Adipocyte (in vitro differentiated cells): ENCODE measurements around the gene CRTC2.

Experiments used
- DNase-seq: peaks from one replicate; pipeline ENCODE4 v3.0.0-alpha.2; 2015; ENCODE audit warnings: low read depth
- H3K27me3 ChIP-seq: replicated peaks from 2 replicates; pipeline ENCODE4 v1.7.0; 2013; ENCODE audit warnings: mild to moderate bottlenecking, low read length, moderate library complexity; ENCODE audit not compliant: control insufficient read depth, insufficient read depth
- H3K36me3 ChIP-seq: 2 replicates; pipeline ENCODE4 v1.7.0; 2013; ENCODE audit warnings: low read length, mild to moderate bottlenecking, moderate library complexity; ENCODE audit not compliant: control insufficient read depth, insufficient read depth, severe bottlenecking
- H3K4me1 ChIP-seq: 2 replicates; pipeline ENCODE4 v1.7.0; 2013; ENCODE audit warnings: mild to moderate bottlenecking, low read length, moderate library complexity; ENCODE audit not compliant: control insufficient read depth, insufficient read depth
- H3K4me3 ChIP-seq: 2 replicates; pipeline ENCODE4 v1.7.0; 2013; ENCODE audit warnings: mild to moderate bottlenecking, low read length, moderate library complexity
- H3K9ac ChIP-seq: 2 replicates; pipeline ENCODE4 v1.7.0; 2013; ENCODE audit warnings: mild to moderate bottlenecking, low read length, moderate library complexity
- H3K9me3 ChIP-seq: 2 replicates; pipeline ENCODE4 v1.7.0; 2013; ENCODE audit warnings: mild to moderate bottlenecking, low read length, moderate library complexity; ENCODE audit not compliant: control insufficient read depth

Gene CRTC2

GRCh38 chr1:153970346-153970745 is 11.9 kb upstream of the CRTC2 start:
- Histone ChIP-seq H3K27me3 (no peaks in the 10 kb centered on the region), H3K9me3 (no peaks in the 10 kb centered on the region), H3K9ac (no peak overlapping the region), H3K36me3 (peaks cover 17% of the 10 kb centered on the region), H3K4me3 (no peak overlapping the region), H3K4me1 (peaks cover 12% of the 10 kb centered on the region)
- no peak for DNase-seq

GRCh38 chr1:153968972-153969371 is 10.6 kb upstream of the CRTC2 start:
- Histone ChIP-seq H3K27me3 (no peaks in the 10 kb centered on the region), H3K4me3 (no peak overlapping the region), H3K4me1 (peaks cover 17% of the 10 kb centered on the region), H3K9ac (no peak overlapping the region), H3K9me3 (no peaks in the 10 kb centered on the region), H3K36me3 (peaks cover 5% of the 10 kb centered on the region)
- DNase-seq, result no peak

- H3K27me3 ChIP-seq, result no peaks in the 10 kb centered on the region
- peak overlapping the region; percentile 89 for H3K4me3 ChIP-seq
- peaks cover 20% of the 10 kb centered on the region for H3K4me1 ChIP-seq
- peak overlapping the region; percentile 86 for H3K9ac ChIP-seq
- no peaks in the 10 kb centered on the region for H3K36me3 ChIP-seq
- no peaks in the 10 kb centered on the region for H3K9me3 ChIP-seq
- DNase-seq, result no peak
Observed at GRCh38 chr1:153968408-153968807, 10.0 kb upstream of the CRTC2 start.

GRCh38 chr1:153968000-153968363 is 9.6 kb upstream of the CRTC2 start:
- DNase-seq, result no peak
- peak overlapping the region; percentile 86 for H3K9ac ChIP-seq
- H3K27me3 ChIP-seq, result no peaks in the 10 kb centered on the region
- peaks cover 21% of the 10 kb centered on the region for H3K4me1 ChIP-seq
- no peaks in the 10 kb centered on the region for H3K36me3 ChIP-seq
- H3K9me3 ChIP-seq, result no peaks in the 10 kb centered on the region
- H3K4me3 ChIP-seq, result peak overlapping the region; percentile 89

- H3K9me3 ChIP-seq, result no peaks in the 10 kb centered on the region
- peak within 1 kb of the TSS; percentile 89 for H3K4me3 ChIP-seq
- H3K36me3 ChIP-seq, result no peaks in the 10 kb centered on the region
- peaks cover 28% of the 10 kb centered on the region for H3K4me1 ChIP-seq
- peak; percentile 98 for DNase-seq
- H3K27me3 ChIP-seq, result no peaks in the 10 kb centered on the region
- H3K9ac ChIP-seq, result peak within 1 kb of the TSS; percentile 86
Observed at GRCh38 chr1:153967107-153967999, 8.9 kb upstream of the CRTC2 start, which contains the start of gene CREB3L4. Gene CREB3L4, plus strand, starts transcription at chr1:153967902. Its CDS starts 624 bp downstream, at chr1:153968526.

GRCh38 chr1:153963850-153964331 is 5.5 kb upstream of the CRTC2 start:
- Histone ChIP-seq H3K4me1 (peaks cover 42% of the 10 kb centered on the region), H3K9me3 (no peaks in the 10 kb centered on the region), H3K4me3 (peak overlapping the region; percentile 87), H3K36me3 (peaks cover 10% of the 10 kb centered on the region), H3K9ac (peak overlapping the region; percentile 91), H3K27me3 (no peaks in the 10 kb centered on the region)
- peak; percentile 64 for DNase-seq

GRCh38 chr1:153963030-153963849 is 4.8 kb upstream of the CRTC2 start, which contains the start of gene SLC39A1:
Gene SLC39A1, minus strand, starts transcription at chr1:153963537. Its CDS starts 822 bp downstream, at chr1:153962715.
- Histone ChIP-seq H3K4me3 (peak within 1 kb of the TSS; percentile 87), H3K27me3 (no peaks in the 10 kb centered on the region), H3K36me3 (peaks cover 10% of the 10 kb centered on the region), H3K9ac (peak within 1 kb of the TSS; percentile 91), H3K4me1 (peaks cover 41% of the 10 kb centered on the region), H3K9me3 (no peaks in the 10 kb centered on the region)
- peak; percentile 99 for DNase-seq

- H3K9ac ChIP-seq, result peak overlapping the region; percentile 91
- no peaks in the 10 kb centered on the region for H3K9me3 ChIP-seq
- peaks cover 10% of the 10 kb centered on the region for H3K36me3 ChIP-seq
- H3K4me1 ChIP-seq, result peaks cover 36% of the 10 kb centered on the region
- DNase-seq, result peak; percentile 71
- H3K4me3 ChIP-seq, result peak overlapping the region; percentile 87
- H3K27me3 ChIP-seq, result no peaks in the 10 kb centered on the region
Observed at GRCh38 chr1:153962088-153963029, 3.9 kb upstream of the CRTC2 start.

- Histone ChIP-seq H3K4me3 (peak overlapping the region; percentile 87), H3K36me3 (peaks cover 10% of the 10 kb centered on the region)
Observed at GRCh38 chr1:153961421-153961820, 3.0 kb upstream of the CRTC2 start.

GRCh38 chr1:153960206-153960605 is 1.8 kb upstream of the CRTC2 start:
- Histone ChIP-seq H3K4me1 (peaks cover 52% of the 10 kb centered on the region), H3K4me3 (no peak overlapping the region), H3K9me3 (no peaks in the 10 kb centered on the region), H3K36me3 (peaks cover 10% of the 10 kb centered on the region), H3K9ac (no peak overlapping the region), H3K27me3 (no peaks in the 10 kb centered on the region)
- DNase-seq, result no peak

More at GRCh38 chr1:153961421-153961820, 3.0 kb upstream of the CRTC2 start:
- DNase-seq, result no peak
- H3K4me1 ChIP-seq, result peaks cover 43% of the 10 kb centered on the region
- H3K9me3 ChIP-seq, result no peaks in the 10 kb centered on the region
- no peaks in the 10 kb centered on the region for H3K27me3 ChIP-seq
- H3K9ac ChIP-seq, result peak overlapping the region; percentile 91
